HEK293 (cell line): Measurements from ENCODE around the gene CHEK2.
"Not testable (repeated sequence)": the region's sequence is repeated elsewhere in the genome, so short reads cannot be mapped to it uniquely, and the experiment has no call there.

Experiments used
- GLI4 ChIP-seq: fragments of 450-650 bp; formaldehyde crosslinking; IDR thresholded peaks from 2 replicates; pipeline ENCODE4 v1.5.1; 2016; ENCODE audit warnings: missing biosample characterization, missing genetic modification characterization
- KLF9 ChIP-seq: fragments of 450-650 bp; formaldehyde crosslinking; IDR thresholded peaks from 2 replicates; pipeline ENCODE4 v1.5.1; 2016; ENCODE audit warnings: missing biosample characterization, missing genetic modification characterization, low read depth
- ZFP37 ChIP-seq: fragments of 450-650 bp; formaldehyde crosslinking; IDR thresholded peaks from 2 replicates; pipeline ENCODE4 v1.5.1; 2016; ENCODE audit warnings: missing biosample characterization, missing genetic modification characterization
- ZFP41 ChIP-seq: fragments of 450-650 bp; formaldehyde crosslinking; IDR thresholded peaks from 2 replicates; pipeline ENCODE4 v1.5.1; 2016; ENCODE audit warnings: missing biosample characterization, missing genetic modification characterization, borderline replicate concordance
- ZNF24 ChIP-seq: fragments of 450-650 bp; formaldehyde crosslinking; IDR thresholded peaks from 2 replicates; pipeline ENCODE4 v1.5.1; 2016; ENCODE audit warnings: missing biosample characterization, missing genetic modification characterization
- ZNF335 ChIP-seq: fragments of 450-650 bp; formaldehyde crosslinking; conservative IDR thresholded peaks from 2 replicates; pipeline ENCODE4 v1.5.1; 2016; ENCODE audit warnings: missing biosample characterization, missing genetic modification characterization
- ZNF366 ChIP-seq: fragments of 450-650 bp; formaldehyde crosslinking; conservative IDR thresholded peaks from 2 replicates; pipeline ENCODE4 v1.5.1; 2016; ENCODE audit warnings: missing biosample characterization, missing genetic modification characterization
- ZNF560 ChIP-seq: fragments of 450-650 bp; formaldehyde crosslinking; IDR thresholded peaks from 2 replicates; pipeline ENCODE4 v1.5.1; 2017; ENCODE audit warnings: missing biosample characterization, missing genetic modification characterization, borderline replicate concordance
- ZNF561 ChIP-seq: fragments of 450-650 bp; IDR thresholded peaks from 2 replicates; pipeline ENCODE4 v1.5.1; 2018; ENCODE audit warnings: missing biosample characterization, missing genetic modification characterization, borderline replicate concordance
- ZSCAN16 ChIP-seq: fragments of 450-650 bp; formaldehyde crosslinking; IDR thresholded peaks from 2 replicates; pipeline ENCODE4 v1.5.1; 2016; ENCODE audit warnings: missing biosample characterization, missing genetic modification characterization
- TF ChIP-seq, protein P1 (sequence below): fragments of 450-650 bp; formaldehyde crosslinking; IDR thresholded peaks from 2 replicates; pipeline ENCODE4 v1.5.1; 2016; ENCODE audit warnings: missing biosample characterization, missing genetic modification characterization
- TF ChIP-seq, protein P2 (sequence below): fragments of 450-650 bp; formaldehyde crosslinking; IDR thresholded peaks from 2 replicates; pipeline ENCODE4 v1.5.1; 2016; ENCODE audit warnings: missing biosample characterization, missing genetic modification characterization

DNA sequence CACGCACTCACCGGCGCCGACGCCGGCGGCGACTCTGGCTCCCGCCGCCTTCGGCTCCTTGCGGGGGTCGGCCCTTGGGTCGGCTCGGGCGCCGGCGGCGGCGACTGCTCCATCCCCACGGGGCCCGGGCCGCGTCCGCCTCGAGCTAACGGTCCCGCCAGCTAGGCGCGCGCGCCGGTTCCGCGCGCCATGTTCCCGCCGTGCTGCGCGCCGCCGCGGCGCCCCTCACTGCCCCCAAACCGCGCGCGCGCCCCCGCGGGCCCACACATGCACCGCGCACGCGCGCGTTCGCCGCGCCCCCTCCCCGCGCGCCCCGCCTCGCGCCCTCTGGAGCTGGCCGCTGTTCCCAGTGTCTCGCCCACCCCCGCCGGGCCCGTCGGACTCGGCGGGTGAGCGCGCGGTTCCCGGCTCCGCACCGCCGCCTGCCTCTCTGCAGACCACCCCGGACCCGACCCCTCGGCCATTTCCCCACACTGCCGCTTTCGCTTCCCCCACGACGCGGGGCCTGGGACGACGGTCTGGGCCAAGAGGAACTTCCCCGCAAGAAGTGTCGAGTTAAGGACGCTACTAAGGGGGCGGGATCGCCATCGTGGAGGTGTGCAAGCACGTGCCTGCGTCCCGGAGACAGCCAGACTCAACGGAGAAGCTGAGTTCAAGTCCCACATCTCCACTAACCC lies 61.9 kb downstream of the CHEK2 start, which contains the start of gene TTC28:
- TF ChIP-seq ZNF560; ZNF366 (tag by site-specific recombination); GLI4 (tag by site-specific recombination); ZFP41 (tag by site-specific recombination); ZSCAN16 (tag by site-specific recombination); ZNF24 (tag by site-specific recombination); ZFP37 (tag by site-specific recombination); ZNF561 (tag by site-specific recombination): not testable (repeated sequence)
- TF ChIP-seq, protein P1, sequence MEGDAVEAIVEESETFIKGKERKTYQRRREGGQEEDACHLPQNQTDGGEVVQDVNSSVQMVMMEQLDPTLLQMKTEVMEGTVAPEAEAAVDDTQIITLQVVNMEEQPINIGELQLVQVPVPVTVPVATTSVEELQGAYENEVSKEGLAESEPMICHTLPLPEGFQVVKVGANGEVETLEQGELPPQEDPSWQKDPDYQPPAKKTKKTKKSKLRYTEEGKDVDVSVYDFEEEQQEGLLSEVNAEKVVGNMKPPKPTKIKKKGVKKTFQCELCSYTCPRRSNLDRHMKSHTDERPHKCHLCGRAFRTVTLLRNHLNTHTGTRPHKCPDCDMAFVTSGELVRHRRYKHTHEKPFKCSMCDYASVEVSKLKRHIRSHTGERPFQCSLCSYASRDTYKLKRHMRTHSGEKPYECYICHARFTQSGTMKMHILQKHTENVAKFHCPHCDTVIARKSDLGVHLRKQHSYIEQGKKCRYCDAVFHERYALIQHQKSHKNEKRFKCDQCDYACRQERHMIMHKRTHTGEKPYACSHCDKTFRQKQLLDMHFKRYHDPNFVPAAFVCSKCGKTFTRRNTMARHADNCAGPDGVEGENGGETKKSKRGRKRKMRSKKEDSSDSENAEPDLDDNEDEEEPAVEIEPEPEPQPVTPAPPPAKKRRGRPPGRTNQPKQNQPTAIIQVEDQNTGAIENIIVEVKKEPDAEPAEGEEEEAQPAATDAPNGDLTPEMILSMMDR (tag by site-specific recombination) = not testable (repeated sequence)
- TF ChIP-seq KLF9 (tag by site-specific recombination) = peak; percentile 74
- TF ChIP-seq, protein P2, sequence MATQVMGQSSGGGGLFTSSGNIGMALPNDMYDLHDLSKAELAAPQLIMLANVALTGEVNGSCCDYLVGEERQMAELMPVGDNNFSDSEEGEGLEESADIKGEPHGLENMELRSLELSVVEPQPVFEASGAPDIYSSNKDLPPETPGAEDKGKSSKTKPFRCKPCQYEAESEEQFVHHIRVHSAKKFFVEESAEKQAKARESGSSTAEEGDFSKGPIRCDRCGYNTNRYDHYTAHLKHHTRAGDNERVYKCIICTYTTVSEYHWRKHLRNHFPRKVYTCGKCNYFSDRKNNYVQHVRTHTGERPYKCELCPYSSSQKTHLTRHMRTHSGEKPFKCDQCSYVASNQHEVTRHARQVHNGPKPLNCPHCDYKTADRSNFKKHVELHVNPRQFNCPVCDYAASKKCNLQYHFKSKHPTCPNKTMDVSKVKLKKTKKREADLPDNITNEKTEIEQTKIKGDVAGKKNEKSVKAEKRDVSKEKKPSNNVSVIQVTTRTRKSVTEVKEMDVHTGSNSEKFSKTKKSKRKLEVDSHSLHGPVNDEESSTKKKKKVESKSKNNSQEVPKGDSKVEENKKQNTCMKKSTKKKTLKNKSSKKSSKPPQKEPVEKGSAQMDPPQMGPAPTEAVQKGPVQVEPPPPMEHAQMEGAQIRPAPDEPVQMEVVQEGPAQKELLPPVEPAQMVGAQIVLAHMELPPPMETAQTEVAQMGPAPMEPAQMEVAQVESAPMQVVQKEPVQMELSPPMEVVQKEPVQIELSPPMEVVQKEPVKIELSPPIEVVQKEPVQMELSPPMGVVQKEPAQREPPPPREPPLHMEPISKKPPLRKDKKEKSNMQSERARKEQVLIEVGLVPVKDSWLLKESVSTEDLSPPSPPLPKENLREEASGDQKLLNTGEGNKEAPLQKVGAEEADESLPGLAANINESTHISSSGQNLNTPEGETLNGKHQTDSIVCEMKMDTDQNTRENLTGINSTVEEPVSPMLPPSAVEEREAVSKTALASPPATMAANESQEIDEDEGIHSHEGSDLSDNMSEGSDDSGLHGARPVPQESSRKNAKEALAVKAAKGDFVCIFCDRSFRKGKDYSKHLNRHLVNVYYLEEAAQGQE (tag by site-specific recombination) = not testable (repeated sequence)
- peak; percentile 79 for TF ChIP-seq ZNF335 (tag by site-specific recombination)
